Esophagus squamous epithelium (tissue), 5 donors: Measurements from ENCODE around the gene ATP8B4. TPM values are rescaled to one million over a fixed set of nuclear protein-coding genes. Genes with fewer than 3 reads are reported as not detected.
"Not testable (repeated sequence)": the region's sequence is repeated elsewhere in the genome, so short reads cannot be mapped to it uniquely, and the experiment has no call there.

Source experiments
- DNase-seq: peaks from one replicate; lab custom pipeline; 2025; lab: John Stamatoyannopoulos, UW
- H3K27ac ChIP-seq, 4 donors: fragments of 200-600 bp; sonication (generic); one replicate each; pipeline ENCODE4 v1.5.1; 2016 to 2019; ENCODE audit warnings: mild to moderate bottlenecking in 1 of 4
- H3K27me3 ChIP-seq, 4 donors: fragments of 200-600 bp; sonication (generic); 1 replicate in 3 of 4; 2 replicates in 1 of 4; pipeline versions ENCODE4 v1.5.1 to v1.6.0; 2017 to 2021; ENCODE audit warnings: antibody characterized with exemption in 1 of 4
- H3K36me3 ChIP-seq, 3 donors: fragments of 200-600 bp; sonication (generic); one replicate each; pipeline ENCODE4 v1.5.1; 2016 to 2019
- H3K4me1 ChIP-seq, 3 donors: fragments of 200-600 bp; sonication (generic); one replicate each; pipeline ENCODE4 v1.5.1; 2017 to 2019
- H3K4me3 ChIP-seq, 4 donors: fragments of 200-600 bp; sonication (generic); 1 replicate in 3 of 4; 2 replicates in 1 of 4; pipeline ENCODE4 v1.5.1; 2016 to 2019; ENCODE audit warnings: mild to moderate bottlenecking in 2 of 4, moderate library complexity in 1 of 4
- H3K9me3 ChIP-seq, 3 donors: fragments of 200-600 bp; sonication (generic); one replicate each; pipeline ENCODE4 v1.5.1; 2016 to 2019
- POLR2A ChIP-seq, 4 donors: fragments of 450-650 bp; IDR thresholded peaks; one replicate each; pipeline ENCODE4 v1.6.1; 2017; ENCODE audit warnings: antibody characterized with exemption in 4 of 4, mild to moderate bottlenecking in 4 of 4, moderate library complexity in 3 of 4
- WGBS, 2 donors: methylation state at CpG; one replicate each; pipeline ENCODE4 v1.1.5; 2018; 5-methylcytosine and 5-hydroxymethylcytosine counted together
- intact Hi-C: fragments of 100-400 bp; cut with DNase I; formaldehyde crosslinking; loops from one replicate; pipeline ENCODE4 v1.15.0; 2022
- total RNA-seq, 4 donors: library from RNA; depleted of rRNA; stranded (reverse); fragments of >200 nt; gene quantifications; one replicate each; pipeline ENCODE4 v1.1.0, GENCODE V29; 2016
- TF ChIP-seq, protein P1 (sequence below), 6 experiments: fragments of 450-650 bp in 4 of 6; fragments of 200-600 bp in 2 of 6; sonication (generic) in 2 of 6; IDR thresholded peaks; one replicate each; pipeline ENCODE4 v1.5.1; 2016 to 2019; ENCODE audit warnings: antibody characterized with exemption in 6 of 6, mild to moderate bottlenecking in 4 of 6, moderate library complexity in 4 of 6
- donor health status: DM: yes; HTN: yes; CAD: no.

ATP8B4 gene
- total RNA-seq, 4 donors from 2014 or later = 0.97 to 6.7 (median 2.9) TPM

DNA sequence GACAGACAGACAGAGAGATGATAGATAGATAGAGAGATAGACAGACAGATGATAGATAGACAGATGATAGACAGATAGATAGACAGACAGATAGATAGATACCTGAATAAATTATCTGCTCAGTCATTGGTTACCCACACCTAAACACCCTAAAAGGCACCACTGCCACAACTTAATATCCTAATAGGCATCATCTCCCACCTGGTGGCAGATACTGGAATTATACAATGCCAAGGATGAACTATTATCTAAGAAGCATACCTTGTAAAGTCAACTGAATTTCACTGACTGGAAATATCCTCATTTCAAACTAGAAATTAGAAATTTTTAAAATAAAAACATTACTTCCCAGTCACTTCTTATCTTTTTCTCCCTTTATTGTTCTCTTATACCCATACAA is 19.4 kb upstream of the ATP8B4 start:
- no peak for TF ChIP-seq POLR2A (IDR thresholded peaks at IDR 0.05)
- TF ChIP-seq, protein P1, sequence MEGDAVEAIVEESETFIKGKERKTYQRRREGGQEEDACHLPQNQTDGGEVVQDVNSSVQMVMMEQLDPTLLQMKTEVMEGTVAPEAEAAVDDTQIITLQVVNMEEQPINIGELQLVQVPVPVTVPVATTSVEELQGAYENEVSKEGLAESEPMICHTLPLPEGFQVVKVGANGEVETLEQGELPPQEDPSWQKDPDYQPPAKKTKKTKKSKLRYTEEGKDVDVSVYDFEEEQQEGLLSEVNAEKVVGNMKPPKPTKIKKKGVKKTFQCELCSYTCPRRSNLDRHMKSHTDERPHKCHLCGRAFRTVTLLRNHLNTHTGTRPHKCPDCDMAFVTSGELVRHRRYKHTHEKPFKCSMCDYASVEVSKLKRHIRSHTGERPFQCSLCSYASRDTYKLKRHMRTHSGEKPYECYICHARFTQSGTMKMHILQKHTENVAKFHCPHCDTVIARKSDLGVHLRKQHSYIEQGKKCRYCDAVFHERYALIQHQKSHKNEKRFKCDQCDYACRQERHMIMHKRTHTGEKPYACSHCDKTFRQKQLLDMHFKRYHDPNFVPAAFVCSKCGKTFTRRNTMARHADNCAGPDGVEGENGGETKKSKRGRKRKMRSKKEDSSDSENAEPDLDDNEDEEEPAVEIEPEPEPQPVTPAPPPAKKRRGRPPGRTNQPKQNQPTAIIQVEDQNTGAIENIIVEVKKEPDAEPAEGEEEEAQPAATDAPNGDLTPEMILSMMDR (IDR thresholded peaks at IDR 0.05) = no peak
- no peak overlapping the region for H3K4me3 ChIP-seq
- H3K27me3 ChIP-seq = no peaks in the 10 kb centered on the region
- DNase-seq = no peak
- peaks cover 0 to 9% (median 0%) of the 10 kb centered on the region in 3 donors for H3K4me1 ChIP-seq
- no peaks in the 10 kb centered on the region for H3K36me3 ChIP-seq
- intact Hi-C loops = no loop called here
- no peak overlapping the region for H3K27ac ChIP-seq
- no peaks in the 10 kb centered on the region for H3K9me3 ChIP-seq

DNA sequence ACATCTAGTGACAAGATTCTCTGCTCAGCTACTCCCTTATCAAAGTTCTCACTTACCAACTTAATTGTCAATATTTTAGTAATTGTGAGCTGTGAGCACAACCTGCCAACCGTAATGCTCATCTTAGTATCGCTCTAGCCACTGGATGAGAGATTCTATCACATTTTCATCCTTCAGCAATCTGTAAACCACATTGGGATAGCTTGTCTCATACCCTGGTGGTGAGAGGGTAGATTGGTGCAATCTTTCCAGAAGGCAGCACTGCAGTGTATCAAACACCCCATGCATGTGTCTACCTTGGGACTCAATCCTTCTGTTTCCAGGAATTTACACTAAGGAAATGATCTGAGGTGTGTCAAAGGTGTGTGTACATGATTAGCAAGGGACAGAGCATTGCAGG is 18.9 kb upstream of the ATP8B4 start:
- Histone ChIP-seq H3K27ac (peak overlapping the region in 1 of 4 donors; percentile 6), H3K9me3 (no peaks in the 10 kb centered on the region), H3K36me3 (no peaks in the 10 kb centered on the region), H3K27me3 (no peaks in the 10 kb centered on the region), H3K4me1 (peaks cover 0 to 9% (median 0%) of the 10 kb centered on the region in 3 donors), H3K4me3 (no peak overlapping the region)
- 84 to 95% methylated on average over 2 of the region's 2 CpGs for WGBS, 2 donors
- no peak for DNase-seq
- intact Hi-C loops = no loop called here
- TF ChIP-seq, protein P1 (IDR thresholded peaks at IDR 0.05) = no peak
- TF ChIP-seq POLR2A (IDR thresholded peaks at IDR 0.05) = no peak

DNA sequence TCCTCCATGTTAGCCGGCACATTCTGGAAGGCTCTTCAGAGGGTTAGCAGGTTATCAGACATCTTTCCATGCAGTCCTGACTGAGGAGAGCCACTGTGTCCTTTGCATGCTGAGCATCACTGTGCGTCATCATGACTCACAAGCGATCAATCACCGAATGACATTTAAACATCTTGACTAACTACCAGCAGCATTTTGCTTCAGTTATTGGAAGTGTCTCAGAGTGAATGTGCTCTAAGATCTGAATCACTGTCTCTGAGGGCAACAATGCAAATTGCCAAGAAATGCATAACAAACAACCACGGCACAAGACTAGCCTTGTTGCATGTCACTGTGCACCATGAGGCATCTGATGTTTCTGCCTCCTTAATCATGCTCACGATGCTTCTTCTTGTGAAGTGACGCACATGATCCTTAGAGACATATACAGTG is 18.3 kb upstream of the ATP8B4 start:
- Histone ChIP-seq H3K27ac (peak overlapping the region in 1 of 4 donors; percentile 6), H3K36me3 (no peaks in the 10 kb centered on the region), H3K9me3 (no peaks in the 10 kb centered on the region), H3K4me3 (no peak overlapping the region), H3K4me1 (peaks cover 0 to 9% (median 0%) of the 10 kb centered on the region in 3 donors), H3K27me3 (no peaks in the 10 kb centered on the region)
- WGBS, 2 donors = 47 to 59% methylated on average over 7 of the region's 7 CpGs
- DNase-seq = no peak
- no peak for TF ChIP-seq POLR2A (IDR thresholded peaks at IDR 0.05)
- TF ChIP-seq, protein P1 (IDR thresholded peaks at IDR 0.05) = no peak
- intact Hi-C loops = no loop called here

DNA sequence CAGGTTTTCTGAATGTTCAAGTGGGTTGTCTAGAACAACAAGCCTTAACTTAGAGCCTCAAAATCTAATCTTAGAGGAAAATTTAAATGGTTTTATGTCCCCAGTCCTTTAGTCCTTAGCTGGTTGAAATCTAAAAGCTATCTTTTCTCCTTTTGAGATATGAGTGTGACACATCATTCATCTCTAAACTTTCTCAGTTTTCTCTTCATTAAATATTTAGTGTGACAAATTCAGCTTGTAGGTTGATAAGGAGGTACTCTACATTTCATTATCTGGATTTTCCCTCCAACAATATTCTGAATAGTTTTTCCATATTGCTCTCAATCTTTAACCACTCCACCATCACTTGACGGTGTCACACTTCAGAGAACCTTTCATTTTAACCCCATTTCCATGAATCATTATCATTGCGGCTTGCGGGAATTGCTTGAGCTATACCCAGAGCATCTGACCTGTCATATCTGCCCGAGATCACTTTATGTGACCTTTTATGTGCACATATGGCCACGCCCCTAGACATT is 16.1 kb upstream of the ATP8B4 start:
- intact Hi-C loops = no loop called here
- no peaks in the 10 kb centered on the region for H3K27me3 ChIP-seq
- WGBS, 2 donors = 55 to 71% methylated on average over 5 of the region's 5 CpGs
- TF ChIP-seq, protein P1 (IDR thresholded peaks at IDR 0.05) = no peak
- TF ChIP-seq POLR2A (IDR thresholded peaks at IDR 0.05) = no peak
- H3K4me3 ChIP-seq = no peak overlapping the region
- peak overlapping the region in 2 of 4 donors; percentile 67 to 79 for H3K27ac ChIP-seq
- no peaks in the 10 kb centered on the region for H3K36me3 ChIP-seq
- DNase-seq = no peak
- H3K4me1 ChIP-seq = peaks cover 0 to 9% (median 0%) of the 10 kb centered on the region in 3 donors
- no peaks in the 10 kb centered on the region for H3K9me3 ChIP-seq

DNA sequence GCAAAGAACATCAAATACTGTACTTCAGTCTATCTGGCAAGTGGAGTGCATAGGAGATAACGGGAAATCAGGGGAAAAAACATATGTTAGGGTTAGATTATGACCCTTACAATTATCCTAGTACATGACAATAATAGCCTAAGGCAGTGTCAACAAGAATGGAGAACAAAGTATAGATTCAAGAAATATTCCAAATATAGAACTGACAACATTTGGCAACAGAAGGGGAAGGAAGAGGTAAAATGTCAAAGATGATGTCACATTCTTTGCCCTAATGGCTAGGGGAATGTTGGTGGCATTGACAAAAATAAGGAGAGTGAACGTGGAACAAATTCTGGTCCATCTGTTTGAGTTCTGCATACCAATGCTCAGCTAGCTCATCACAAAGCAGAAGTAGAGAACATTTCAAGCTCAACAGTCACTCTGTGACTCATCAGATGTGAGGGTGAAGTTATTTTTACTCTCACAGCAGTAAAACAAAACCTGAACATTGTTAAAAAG is 15.5 kb upstream of the ATP8B4 start:
- H3K27ac ChIP-seq = peak overlapping the region in 2 of 4 donors; percentile 67 to 79
- H3K27me3 ChIP-seq = no peaks in the 10 kb centered on the region
- DNase-seq = no peak
- peaks cover 0 to 9% (median 0%) of the 10 kb centered on the region in 3 donors for H3K4me1 ChIP-seq
- TF ChIP-seq, protein P1 (IDR thresholded peaks at IDR 0.05) = no peak
- no peak for TF ChIP-seq POLR2A (IDR thresholded peaks at IDR 0.05)
- 9 to 13% methylated on average over 2 of the region's 2 CpGs for WGBS, 2 donors
- no peaks in the 10 kb centered on the region for H3K9me3 ChIP-seq
- no peak overlapping the region for H3K4me3 ChIP-seq
- intact Hi-C loops = no loop called here
- H3K36me3 ChIP-seq = no peaks in the 10 kb centered on the region

DNA sequence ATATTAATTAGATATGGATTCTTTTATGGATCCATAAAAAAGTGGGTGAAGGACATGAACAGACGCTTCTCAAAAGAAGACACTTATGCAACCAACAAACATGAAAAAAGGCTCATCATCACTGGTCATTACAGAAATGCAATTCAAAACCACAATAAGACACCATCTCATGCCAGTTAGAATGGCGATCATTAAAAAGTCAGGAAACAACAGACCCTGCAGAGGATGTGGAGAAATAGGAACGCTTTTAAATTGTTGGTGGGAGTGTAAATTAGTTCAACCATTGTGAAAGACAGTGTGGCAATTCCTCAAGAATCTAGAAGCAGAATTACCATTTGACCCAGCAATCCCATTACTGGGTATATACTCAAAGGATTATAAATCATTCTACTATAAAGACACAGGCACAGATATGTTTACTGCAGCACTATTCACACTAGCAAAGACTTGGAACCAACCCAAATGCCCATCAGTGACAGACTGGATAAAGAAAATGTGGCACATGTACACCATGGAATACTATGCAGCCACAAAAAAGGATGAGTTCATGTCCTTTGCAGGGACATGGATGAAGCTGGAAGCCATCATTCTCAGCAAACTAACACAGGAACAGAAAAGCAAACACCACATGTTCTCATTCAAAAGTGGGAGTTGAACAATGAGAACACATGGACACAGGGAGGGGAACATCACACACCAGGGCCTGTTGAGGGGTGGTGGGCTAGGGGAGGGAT is 13.4 kb upstream of the ATP8B4 start:
- H3K36me3 ChIP-seq, H3K4me3 ChIP-seq, H3K4me1 ChIP-seq, DNase-seq, H3K27ac ChIP-seq, H3K9me3 ChIP-seq, intact Hi-C loops, H3K27me3 ChIP-seq: not testable (repeated sequence)
- WGBS, 2 donors = 66 to 72% methylated on average over 3 of the region's 3 CpGs
